Measurements from ENCODE around the gene SRL.
"Not testable (repeated sequence)": the region's sequence is repeated elsewhere in the genome, so short reads cannot be mapped to it uniquely, and the experiment has no call there.

Gene SRL

DNA sequence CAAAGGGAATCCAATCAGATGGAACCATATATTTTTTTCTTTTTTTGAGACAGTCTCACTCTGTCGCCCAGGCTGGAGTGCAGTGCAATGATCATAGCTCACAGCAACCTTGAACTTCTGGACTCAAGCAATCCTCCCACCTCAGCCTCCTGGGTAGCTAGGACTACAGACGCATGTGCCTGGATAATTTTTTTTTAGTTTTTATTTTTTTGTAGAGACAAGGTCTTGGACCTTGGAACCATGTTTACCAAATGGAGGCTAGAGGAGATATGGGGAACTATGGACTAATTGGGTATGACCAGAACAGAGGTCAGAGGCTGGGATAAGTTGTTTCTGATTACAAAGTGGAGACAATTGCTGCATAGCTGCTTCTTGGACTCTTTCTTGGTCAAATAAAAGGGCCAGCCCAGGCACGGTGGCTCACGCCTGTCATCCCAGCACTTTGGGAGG is 84.5 kb downstream of the SRL start:
- DNase-seq = no peak

DNA sequence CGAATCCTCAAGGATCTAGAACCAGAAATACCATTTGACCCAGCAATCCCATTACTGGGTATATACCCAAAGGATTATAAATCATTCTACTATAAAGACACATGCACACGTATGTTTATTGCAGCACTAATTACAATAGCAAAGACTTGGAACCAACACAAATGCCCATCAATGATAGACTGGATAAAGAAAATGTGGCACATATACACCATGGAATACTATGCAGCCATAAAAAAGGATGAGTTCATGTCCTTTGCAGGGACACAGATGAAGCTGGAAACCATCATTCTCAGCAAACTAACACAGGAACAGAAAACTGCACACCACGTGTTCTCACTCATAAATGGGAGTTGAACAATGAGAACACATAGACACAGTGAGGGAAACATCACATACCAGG is 85.4 kb downstream of the SRL start:
- DNase-seq = not testable (repeated sequence)

DNA sequence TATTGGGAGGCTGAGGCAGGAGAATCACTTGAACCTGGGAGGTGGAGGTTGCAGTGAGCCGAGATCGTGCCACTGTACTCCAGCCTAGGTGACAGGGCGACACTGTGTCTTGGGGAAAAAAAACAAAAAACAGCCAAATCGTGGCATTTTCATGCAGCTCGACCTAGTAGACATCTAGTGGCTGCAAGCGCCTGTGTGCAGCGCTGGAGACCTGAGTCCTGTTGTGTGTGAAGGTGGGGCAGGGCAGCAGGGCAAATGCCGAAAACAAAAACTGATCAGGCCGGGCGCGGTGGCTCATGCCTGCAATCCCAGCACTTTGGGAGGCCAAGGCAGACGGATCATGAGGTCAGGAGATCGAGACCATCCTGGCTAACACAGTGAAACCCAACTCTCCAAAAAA is 88.5 kb downstream of the SRL start:
- not testable (repeated sequence) for DNase-seq

DNA sequence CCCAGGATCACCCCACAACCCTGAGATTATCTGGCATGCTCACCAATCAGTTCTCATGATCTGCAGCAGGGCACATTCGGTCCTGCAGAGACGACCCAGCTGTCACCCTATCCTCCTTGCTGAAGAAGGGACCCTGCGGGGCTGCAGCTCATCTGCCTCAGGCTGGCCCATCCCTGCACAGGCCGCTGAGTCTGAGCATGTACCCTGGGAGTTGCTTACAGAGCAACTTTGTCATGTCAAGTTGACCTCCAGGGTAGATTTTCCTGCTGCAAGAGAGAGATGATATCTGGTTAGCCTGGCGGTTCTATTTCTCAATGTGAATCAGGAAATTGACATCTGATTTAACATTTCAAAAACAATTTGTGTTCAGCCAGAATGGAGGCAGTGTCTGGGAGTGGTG is 89.6 kb downstream of the SRL start:
- no peak for DNase-seq

DNA sequence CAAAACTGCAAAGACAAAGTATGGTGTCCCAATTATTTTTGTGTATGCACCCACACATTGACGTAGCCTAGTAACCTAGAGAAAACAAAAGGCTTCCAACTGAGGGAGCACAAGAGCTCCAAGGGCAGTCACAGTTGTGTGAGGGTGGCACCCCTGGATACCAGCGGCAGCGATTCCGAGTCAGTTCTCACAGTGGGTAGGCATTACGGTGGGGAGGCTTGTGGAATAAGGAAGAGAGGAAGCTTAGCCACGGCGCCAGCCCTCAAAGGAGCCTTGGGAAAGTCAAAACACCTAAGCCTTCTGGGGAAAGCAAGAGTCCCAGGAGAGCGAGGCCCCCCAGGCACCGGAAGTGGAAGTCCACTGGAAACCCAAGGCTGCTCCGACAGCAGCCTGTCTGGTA is 94.6 kb downstream of the SRL start:
- DNase-seq = no peak

DNA sequence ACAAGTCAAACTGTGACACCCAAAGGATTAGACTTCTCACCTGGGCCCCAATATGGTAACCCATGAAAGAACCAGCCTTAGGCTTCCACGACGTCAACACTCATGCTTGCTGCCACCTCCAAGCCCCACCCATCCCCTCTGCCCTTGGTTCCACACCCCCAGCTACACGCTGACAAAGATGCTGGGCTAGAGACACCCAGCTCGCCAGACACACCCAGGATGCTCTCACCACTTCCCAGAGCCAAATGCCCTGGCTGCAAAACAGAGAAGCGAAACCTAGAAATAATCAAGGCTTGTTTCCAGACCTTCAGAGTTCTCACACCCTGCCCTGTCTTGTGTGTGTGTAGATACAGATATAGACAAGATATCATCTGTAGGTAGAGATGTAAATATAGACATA is 99.6 kb downstream of the SRL start:
- DNase-seq = peak; percentile 79

DNA sequence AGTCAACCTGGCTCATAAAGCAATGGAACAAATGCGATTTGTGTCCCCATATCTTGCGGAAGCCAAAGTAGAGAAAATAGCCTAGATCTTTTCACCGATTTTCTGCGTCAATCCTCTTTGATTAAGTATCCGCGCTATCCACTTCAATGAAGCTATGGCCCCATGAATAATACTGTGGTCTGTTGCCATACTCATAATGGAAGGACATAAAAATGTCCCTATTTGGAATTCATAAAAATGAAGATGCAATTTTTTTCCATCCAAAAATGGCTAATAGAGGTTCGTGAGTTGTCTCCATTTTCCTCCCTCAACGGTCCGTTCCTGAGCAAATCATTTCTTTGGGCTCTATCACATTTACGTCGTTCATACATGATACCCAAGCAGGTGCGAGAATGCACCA is 100.3 kb downstream of the SRL start:
- no peak for DNase-seq

DNA sequence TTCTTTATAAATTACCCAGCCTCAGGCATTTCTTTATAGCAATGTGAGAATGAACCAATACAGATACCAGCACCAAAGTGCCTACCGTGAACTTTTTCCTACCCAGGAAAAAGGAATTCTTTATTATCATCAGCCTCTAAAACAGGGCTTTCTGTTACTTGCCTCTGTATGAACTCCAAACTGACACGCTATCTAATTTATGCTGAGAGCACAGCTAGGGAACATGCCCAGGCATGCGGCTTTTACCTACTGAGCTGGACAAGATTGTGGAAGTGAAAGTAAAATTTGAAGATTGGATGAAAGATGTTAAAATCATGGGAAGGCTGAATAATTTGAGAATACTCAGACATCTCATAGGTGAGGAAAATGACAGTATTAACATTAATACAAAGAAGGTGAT is 101.2 kb downstream of the SRL start:
- no peak for DNase-seq

DNA sequence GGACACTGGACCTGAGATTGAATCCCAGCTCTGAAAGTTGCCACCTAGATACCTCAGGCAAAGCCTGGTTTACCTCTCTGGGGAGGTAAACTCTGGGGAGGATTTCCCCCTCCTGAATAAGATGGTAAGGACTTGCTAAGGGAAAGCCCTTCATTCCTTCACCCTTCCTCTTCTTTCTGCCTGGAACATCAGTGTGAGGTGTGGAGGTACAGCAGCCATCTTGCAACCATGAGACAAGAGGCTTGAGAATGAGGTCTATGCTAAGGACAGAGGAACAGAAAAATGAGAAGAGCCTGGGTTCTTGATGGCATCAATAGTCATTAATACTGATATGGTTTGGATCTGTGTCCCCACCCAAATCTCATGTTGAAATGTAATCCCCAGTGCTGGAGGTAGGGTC is 101.9 kb downstream of the SRL start:
- DNase-seq = no peak
